ENCODE measurements around the gene ZNF213.

DNA sequence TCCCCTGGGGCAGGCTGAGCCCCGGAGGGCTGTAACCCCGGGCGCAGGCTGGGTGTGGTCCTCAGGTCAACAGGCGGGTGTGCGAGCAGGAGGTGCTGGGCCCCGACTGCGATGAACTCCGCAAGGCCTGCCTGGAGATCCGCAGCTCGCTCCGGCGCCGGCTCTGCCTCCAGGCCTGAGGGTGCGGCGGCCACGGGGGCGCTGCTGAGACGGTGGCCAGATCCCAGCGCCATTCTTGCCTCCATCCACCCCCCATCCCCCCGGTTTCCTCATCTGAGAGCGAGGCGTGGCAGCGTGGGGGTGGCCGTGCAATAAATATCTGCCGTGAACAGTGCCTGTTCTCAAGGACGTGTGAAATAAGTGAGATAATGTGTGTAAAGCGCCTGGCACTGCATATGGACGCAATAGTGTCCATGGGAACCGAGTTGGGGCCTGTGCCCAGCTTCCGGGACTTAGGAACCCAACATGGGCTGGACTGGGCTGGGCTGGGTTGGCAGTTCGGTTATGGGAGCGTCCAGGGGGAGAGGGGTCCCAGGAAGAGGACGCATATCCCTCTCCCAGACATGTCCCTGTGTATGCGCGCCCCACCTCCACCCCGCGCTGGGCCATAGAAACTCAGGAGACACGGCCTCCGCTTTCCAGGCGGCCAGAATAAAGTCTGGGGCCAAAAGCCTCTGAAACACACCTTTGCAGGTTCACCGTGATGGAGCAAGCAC lies 15.0 kb downstream of the ZNF213 start:
- TF ChIP-seq BHLHE40 (IDR thresholded peaks at IDR 0.05; ENCODE audit: borderline replicate concordance) (no peak), FOXM1 (IDR thresholded peaks at IDR 0.05; ENCODE audit: borderline replicate concordance) (no peak), FOXA1 (IDR thresholded peaks at IDR 0.05) (no peak)

Measured in HEK293T (cell line).